GM23338 (cell line): ENCODE data around the gene PPP1R3E. TPM values are rescaled to one million over a fixed set of nuclear protein-coding genes. Genes with fewer than 3 reads are reported as not detected.

ENCODE experiments used
- ATAC-seq: fragments of 200-7000 bp; cut with Tn5 transposase; 3 replicates; pipeline ENCODE4 v1.9.1; 2020
- DNase-seq: peaks from one replicate; pipeline ENCODE4 v3.0.0-alpha.2; 2015; ENCODE audit warnings: low spot score
- H2AFZ ChIP-seq: fragments of 200-600 bp; sonication (generic); 2 replicates; pipeline ENCODE4 v1.8.0; 2016; ENCODE audit warnings: antibody characterized with exemption, mild to moderate bottlenecking, moderate library complexity
- H3F3A ChIP-seq: fragments of 200-600 bp; sonication (generic); replicated peaks from 2 replicates; pipeline ENCODE4 v1.8.0; 2017; ENCODE audit warnings: antibody characterized with exemption, mixed run types, low read depth
- H3K27ac ChIP-seq: fragments of 200-600 bp; sonication (generic); 2 replicates; pipeline ENCODE4 v1.6.1; 2016; ENCODE audit warnings: low read depth
- H3K27me3 ChIP-seq: fragments of 200-600 bp; sonication (generic); 2 replicates; pipeline ENCODE4 v1.8.0; 2016; ENCODE audit warnings: mild to moderate bottlenecking, mixed run types, moderate library complexity; ENCODE audit not compliant: insufficient read depth
- H3K36me3 ChIP-seq: fragments of 200-600 bp; sonication (generic); 2 replicates; pipeline ENCODE4 v1.8.0; 2016; ENCODE audit warnings: mild to moderate bottlenecking; ENCODE audit not compliant: insufficient read depth
- H3K4me1 ChIP-seq: fragments of 200-600 bp; sonication (generic); 2 replicates; pipeline ENCODE4 v1.8.0; 2016; ENCODE audit warnings: mild to moderate bottlenecking, moderate library complexity; ENCODE audit not compliant: insufficient read depth
- H3K4me2 ChIP-seq: fragments of 200-600 bp; sonication (generic); 2 replicates; pipeline ENCODE4 v1.7.1; 2017; ENCODE audit warnings: mixed run types
- H3K4me3 ChIP-seq: fragments of 200-600 bp; sonication (generic); 2 replicates; pipeline ENCODE4 v1.6.1; 2016; ENCODE audit warnings: mixed run types
- H3K79me2 ChIP-seq: fragments of 200-600 bp; sonication (generic); replicated peaks from 2 replicates; pipeline ENCODE4 v1.8.0; 2017; ENCODE audit warnings: mild to moderate bottlenecking; ENCODE audit not compliant: insufficient read depth
- H3K9me2 ChIP-seq: fragments of 200-600 bp; sonication (generic); 2 replicates; pipeline ENCODE4 v1.8.0; 2017; ENCODE audit not compliant: insufficient read depth
- H4K20me1 ChIP-seq: fragments of 200-600 bp; sonication (generic); replicated peaks from 2 replicates; pipeline ENCODE4 v1.8.0; 2017; ENCODE audit warnings: mild to moderate bottlenecking; ENCODE audit not compliant: insufficient read depth
- H3K27ac Mint-ChIP-seq: 2 replicates; pipeline ENCODE4 v1.8.0; 2020; ENCODE audit warnings: inconsistent platforms, mild to moderate bottlenecking, moderate library complexity, mixed read lengths
- H3K27me3 Mint-ChIP-seq: 3 replicates; pipeline ENCODE4 v1.8.0; 2022; ENCODE audit warnings: low read depth, mild to moderate bottlenecking, moderate library complexity, mixed read lengths, inconsistent platforms; ENCODE audit not compliant: insufficient read depth, poor library complexity
- H3K36me3 Mint-ChIP-seq: 3 replicates; pipeline ENCODE4 v1.8.0; 2021; ENCODE audit warnings: low read depth, mild to moderate bottlenecking, inconsistent platforms, moderate library complexity, mixed read lengths
- H3K4me1 Mint-ChIP-seq: 3 replicates; pipeline ENCODE4 v1.8.0; 2020; ENCODE audit warnings: mild to moderate bottlenecking, inconsistent platforms, mixed read lengths
- H3K4me3 Mint-ChIP-seq: 3 replicates; pipeline ENCODE4 v1.8.0; 2021; ENCODE audit warnings: moderate library complexity, mild to moderate bottlenecking, inconsistent platforms, mixed read lengths
- H3K9me3 Mint-ChIP-seq: 3 replicates; pipeline ENCODE4 v1.8.0; 2020; ENCODE audit warnings: moderate library complexity, mild to moderate bottlenecking, inconsistent platforms, mixed read lengths
- CTCF ChIP-seq, 2 experiments: fragments of 200-600 bp in 1 of 2; sonication (generic) in 1 of 2; conservative IDR thresholded peaks; 2 replicates each; pipeline versions ENCODE4 v1.5.1 to v1.6.1; 2016 to 2017; ENCODE audit warnings: antibody characterized with exemption in 2 of 2, low read depth in 2 of 2, mild to moderate bottlenecking in 2 of 2, moderate library complexity in 1 of 2
- ETS1 ChIP-seq: IDR thresholded peaks from 2 replicates; pipeline ENCODE4 v1.6.1; 2016; ENCODE audit warnings: antibody characterized with exemption
- EZH2 ChIP-seq: fragments of 200-600 bp; sonication (generic); IDR thresholded peaks from one replicate; pipeline ENCODE4 v1.8.0; 2017; ENCODE audit warnings: antibody characterized with exemption, mild to moderate bottlenecking, low read depth; ENCODE audit not compliant: unreplicated experiment
- JUNB ChIP-seq: IDR thresholded peaks from one replicate; pipeline ENCODE4 v1.6.1; 2016; ENCODE audit warnings: antibody characterized with exemption; ENCODE audit not compliant: unreplicated experiment
- REST ChIP-seq: IDR thresholded peaks from one replicate; pipeline ENCODE4 v1.6.1; 2018; ENCODE audit warnings: antibody characterized with exemption; ENCODE audit not compliant: unreplicated experiment
- STAT1 ChIP-seq: IDR thresholded peaks from one replicate; pipeline ENCODE4 v1.6.1; 2016; ENCODE audit warnings: antibody characterized with exemption; ENCODE audit not compliant: unreplicated experiment
- ZNF331 ChIP-seq: fragments of 250-450 bp; sonication (Bioruptor Pico); IDR thresholded peaks from 2 replicates; pipeline ENCODE4 v1.5.0; 2020; ENCODE audit warnings: low read depth, mild to moderate bottlenecking, moderate library complexity
- polyA plus RNA-seq: library from polyadenylated mRNA; unstranded; fragments of >200 nt; fragmentation: Nextera tagmentation; extraction: Ambion mirVana; gene quantifications from 2 replicates; pipeline ENCODE4 v1.2.1, GENCODE V29; 2016
- total RNA-seq: library from RNA; depleted of rRNA; stranded (reverse); fragments of >200 nt; shearing (Covaris generic); gene quantifications from 2 replicates; pipeline ENCODE4 v1.2.3, GENCODE V29; 2014

Gene PPP1R3E
- total and polyA plus RNA-seq, 2 experiments from 2014 or later: 2.3 to 2.5 TPM

- TF ChIP-seq CTCF (conservative IDR thresholded peaks at IDR 0.05; ENCODE audit: low read depth in 2 of 2): no peak
Measured at GRCh38 chr14:23296012-23296777, 6.5 kb downstream of the PPP1R3E start (continued).

GRCh38 chr14:23294734-23295561, 7.7 kb downstream of the PPP1R3E start:
- H3K4me2 ChIP-seq: no peak overlapping the region
- peaks cover 99% of the 10 kb centered on the region for H3K27me3 ChIP-seq
- TF ChIP-seq CTCF (conservative IDR thresholded peaks at IDR 0.05; ENCODE audit: low read depth in 2 of 2) (peak; percentile 75 to 87), REST (no peak), JUNB (no peak), EZH2 (no peak), STAT1 (no peak), ZNF331 (CRISPR knock-in tag) (no peak), ETS1 (no peak)

More at GRCh38 chr14:23294734-23295561, 7.7 kb downstream of the PPP1R3E start:
- Histone ChIP-seq H3F3A (peaks cover 5% of the 10 kb centered on the region; the same call in 1 of the 2 replicates), H3K27ac (no peak overlapping the region), H3K36me3 (no peaks in the 10 kb centered on the region), H3K4me3 (no peak overlapping the region), H2AFZ (no peak overlapping the region), H3K79me2 (no peaks in the 10 kb centered on the region), H3K4me1 (peaks cover 11% of the 10 kb centered on the region; the same call in 1 of the 2 replicates), H3K9me2 (no peaks in the 10 kb centered on the region), H4K20me1 (peaks cover 20% of the 10 kb centered on the region)
- Mint-ChIP-seq H3K36me3 (no peaks in the 10 kb centered on the region), H3K9me3 (no peaks in the 10 kb centered on the region), H3K27me3 (peaks cover 94% of the 10 kb centered on the region), H3K4me1 (peaks cover 16% of the 10 kb centered on the region), H3K27ac (no peak overlapping the region), H3K4me3 (no peak overlapping the region; the same call in 2 of the 3 replicates)
- DNase-seq (peak; percentile 75), ATAC-seq (peak; percentile 74)
